ENCODE measurements around the gene CDC5L.
"Not testable (repeated sequence)": the region's sequence is repeated elsewhere in the genome, so short reads cannot be mapped to it uniquely, and the experiment has no call there.

Gene CDC5L

DNA sequence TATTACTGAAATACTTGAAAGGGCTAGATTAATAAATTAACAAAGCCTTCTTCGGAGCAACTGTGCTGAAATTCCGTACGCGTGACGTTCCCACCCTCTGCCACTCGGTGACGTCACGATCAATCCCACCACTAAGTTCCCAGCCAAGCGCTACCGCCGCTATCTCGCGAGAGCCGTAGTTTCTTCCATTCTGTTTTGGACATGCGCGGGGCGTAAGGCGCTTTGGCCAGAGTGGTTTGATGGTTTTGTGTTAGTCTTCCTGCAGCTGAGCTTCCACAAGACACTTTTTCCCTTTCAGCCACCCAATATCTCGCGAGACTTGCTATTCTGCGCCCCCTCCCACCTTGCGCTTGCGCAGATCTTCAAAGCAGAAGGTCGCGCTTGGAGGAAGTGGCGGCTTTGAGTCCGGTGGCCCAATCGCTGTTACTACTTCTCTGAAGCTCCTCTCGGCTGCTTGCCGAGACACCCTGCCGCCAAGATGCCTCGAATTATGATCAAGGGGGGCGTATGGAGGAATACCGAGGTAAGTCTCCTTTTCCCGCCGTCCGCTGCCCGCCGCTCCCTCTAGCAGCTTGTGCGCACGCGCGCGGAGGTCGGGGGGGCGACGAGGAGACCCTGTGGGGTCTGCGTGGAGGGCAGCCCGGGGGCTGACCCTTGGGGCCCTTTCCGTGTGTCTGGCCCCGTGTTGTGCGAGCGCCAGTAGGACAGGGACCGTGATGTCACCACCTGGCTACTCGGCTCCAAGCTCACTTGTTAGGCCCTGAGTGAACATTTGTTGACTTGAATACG is at the start of gene CDC5L:
CDC5L (plus strand) TSS at position 361 of the 789 bp plus-strand sequence; CDS start at position 479, 118 bp downstream.
- peak; percentile 93 for DNase-seq (ENCODE audit: low read depth)

DNA sequence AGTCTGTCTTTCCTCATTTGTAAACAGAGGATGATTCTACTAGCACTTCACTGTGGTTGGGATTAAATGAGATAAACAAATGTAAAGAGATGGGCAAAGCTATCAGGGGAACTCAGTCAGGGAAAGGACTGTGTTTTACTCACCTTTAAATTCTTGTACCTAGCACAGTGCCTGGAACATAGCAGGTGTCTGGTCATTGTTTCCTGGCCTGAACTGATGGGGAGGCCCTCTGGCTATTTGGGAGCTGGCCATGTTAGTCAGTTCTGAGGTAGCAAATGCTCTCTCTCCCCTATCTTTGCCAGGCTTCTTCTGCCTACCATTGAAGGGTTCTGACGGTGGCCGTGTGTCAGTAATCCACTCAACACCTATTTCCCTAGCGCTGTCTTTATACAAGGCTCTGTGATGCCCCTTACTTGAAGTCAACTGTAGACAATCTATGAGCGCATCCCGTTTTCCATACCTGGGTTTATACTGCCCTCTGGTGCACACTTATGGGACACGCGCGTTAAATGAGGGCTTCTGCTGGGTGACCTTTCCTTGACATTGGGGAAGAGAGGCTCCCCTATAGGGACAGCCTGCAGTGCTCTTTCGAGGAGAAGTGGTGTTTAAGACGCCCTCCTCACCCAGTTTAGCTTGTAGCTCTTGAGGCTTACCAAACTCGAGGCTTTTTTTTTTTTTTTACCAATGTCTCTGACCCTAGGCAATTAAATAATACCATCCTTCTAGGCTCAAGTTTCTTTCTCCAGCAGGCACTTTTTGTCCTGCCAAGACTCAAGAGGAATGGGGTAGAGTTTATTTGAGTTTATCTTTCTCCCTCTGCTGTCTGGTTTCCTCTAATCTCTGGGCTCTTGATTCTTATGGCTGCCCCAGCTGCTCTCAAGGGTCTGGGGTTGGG is 49.0 kb upstream of the CDC5L start:
- no peak for DNase-seq (ENCODE audit: low read depth)

DNA sequence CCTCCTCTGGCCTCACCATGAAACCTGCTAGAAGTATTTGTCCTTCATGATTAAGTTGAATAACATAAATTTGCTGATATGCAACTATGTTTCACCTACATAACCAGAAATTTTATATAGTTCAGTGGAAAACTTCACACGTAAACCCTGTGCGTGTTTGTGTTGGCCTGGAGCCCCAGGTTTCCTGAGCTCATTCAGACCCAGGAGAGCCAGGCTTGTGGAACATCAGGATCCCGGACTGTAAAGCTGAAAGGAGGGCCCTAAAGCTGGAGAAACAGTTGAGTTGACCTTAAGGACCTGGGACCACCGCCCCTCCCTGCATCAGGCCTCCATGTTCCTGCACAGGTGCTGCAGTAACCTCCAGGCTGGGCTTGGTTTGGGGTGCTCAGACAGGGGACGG is 48.2 kb upstream of the CDC5L start:
- DNase-seq (ENCODE audit: low read depth): no peak

DNA sequence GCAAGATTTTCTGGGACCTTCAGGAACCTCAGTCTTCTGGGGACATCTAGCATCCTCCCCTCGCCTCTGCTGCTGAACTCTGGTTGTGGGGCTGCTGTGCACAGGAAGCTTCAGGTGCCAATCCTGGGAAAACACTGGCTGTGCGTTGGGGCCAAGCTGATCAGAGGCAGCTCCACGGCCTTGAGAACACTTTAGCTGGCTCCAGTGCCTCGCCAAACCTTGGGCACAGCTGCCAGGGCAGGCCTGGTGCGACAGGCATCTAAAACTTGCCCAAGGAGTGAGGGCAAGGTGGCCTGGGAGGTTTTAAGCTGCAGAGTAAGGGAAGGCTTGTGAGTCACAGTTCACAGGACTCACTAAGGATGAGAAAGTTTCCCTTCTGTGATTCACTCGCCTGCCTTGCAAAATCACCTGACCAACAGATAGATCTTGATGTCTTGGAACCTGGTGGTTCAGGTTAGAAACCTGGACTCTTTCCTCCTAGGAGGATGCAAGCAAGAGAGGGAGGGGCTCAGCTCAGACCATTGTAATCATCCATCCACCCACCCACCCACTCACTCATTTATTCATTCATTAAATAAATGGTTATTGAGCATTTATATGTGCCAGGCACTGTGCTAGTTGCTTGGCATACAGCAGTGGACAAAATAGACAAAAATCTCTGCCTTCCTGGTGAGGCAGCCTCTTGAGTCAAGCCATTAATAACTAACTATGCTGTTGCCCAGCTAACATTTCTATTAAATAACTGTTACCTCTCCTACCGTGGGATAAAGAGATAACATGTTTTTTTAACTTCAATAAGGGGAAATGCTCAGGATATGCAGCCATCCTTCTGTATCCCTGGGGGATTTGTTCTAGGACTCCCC is 47.5 kb upstream of the CDC5L start:
- DNase-seq (ENCODE audit: low read depth): no peak

DNA sequence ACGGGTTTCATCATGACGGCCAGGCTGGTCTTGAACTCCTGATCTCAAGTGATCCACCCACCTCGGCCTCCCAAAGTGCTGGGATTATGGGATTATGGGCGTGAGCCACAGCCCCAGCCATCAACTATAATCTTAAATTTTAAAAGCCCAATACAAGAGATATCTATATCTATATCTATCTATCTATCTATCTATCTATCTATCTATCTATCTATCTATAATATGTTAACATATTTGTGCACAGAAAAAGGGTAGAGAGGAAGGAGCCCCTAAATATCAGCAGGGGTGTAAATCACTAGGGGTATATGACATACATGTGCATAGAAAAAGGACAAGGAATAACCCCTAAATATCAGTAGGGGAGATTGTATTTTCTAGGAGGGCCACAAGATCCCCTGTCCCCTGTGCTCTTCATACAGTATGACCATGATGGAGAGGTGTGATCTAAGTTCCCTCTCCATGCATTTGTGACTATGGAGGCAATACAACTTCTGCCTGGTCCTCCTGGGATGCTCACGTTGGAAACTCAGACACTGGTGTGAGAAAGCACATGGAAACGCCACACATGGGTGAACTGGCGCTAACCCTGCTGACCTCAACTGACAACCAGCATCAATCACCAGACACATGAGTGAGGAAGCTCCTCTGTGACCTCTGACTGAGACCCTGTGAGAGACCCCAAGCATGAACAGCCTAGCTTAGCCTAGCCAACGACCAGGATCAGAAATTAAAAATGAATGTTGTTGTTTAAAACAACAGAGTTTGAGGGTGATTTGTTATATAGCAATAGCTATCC is 46.2 kb upstream of the CDC5L start:
- no peak for DNase-seq (ENCODE audit: low read depth)

DNA sequence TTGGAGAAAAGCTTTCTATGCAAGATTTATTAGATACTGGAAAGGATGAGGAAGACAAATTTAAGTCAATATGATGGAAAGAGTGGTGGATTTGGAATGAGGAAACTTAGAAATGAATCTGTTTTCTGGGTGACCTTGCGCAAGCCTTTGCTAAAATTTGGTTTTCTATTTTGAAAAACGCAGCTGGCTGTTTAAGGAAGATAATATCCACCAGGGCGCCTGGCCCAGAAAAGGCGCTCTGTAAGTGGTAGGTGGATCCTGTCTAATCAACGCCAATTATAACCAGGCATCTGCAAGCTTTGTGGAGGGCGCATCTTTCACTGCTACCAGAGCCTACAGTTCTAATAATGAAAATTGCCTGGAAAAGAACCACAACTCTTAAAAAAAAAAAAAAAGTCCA is 45.5 kb upstream of the CDC5L start:
- no peak for DNase-seq (ENCODE audit: low read depth)

DNA sequence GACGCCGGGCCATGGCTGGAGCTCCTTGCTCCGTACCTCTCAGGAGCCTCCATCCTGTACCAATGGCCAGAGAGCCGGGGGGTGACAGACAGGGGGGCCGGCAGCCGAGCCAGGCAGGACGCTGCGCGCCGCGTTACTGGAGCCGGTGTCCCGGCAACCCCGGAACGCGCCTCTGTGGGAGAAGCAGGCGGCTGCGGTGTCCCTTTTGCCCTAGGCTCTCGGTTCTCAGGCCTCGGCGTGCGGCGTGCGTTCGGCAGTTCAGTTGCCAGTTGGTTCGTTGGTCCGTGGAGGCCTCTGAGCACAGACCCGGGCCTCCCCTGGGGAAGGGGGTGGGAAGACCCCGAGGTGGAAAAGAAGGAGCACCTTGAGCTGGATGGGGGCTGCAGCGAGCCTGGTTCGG is 45.0 kb upstream of the CDC5L start, which contains the start of gene SPATS1:
SPATS1 (plus strand) TSS at position 162 of the 400 bp plus-strand sequence. CDS start 446 bp downstream, outside the sequence.
- no peak for DNase-seq (ENCODE audit: low read depth)

DNA sequence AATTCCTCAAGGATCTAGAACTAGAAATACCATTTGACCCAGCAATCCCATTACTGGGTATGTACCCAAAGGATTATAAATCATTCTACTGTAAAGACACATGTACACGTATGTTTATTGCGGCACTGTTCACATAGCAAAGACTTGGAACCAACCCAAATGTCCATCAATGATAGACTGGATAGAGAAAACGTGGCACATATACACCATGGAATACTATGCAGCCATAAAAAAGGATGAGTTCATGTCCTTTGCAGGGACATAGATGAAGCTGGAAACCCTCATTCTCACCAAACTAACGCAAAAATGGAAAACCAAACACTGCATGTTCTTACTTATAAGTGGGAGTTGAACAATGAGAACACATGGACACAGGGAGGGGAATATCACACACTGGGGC is 40.7 kb upstream of the CDC5L start:
- DNase-seq (ENCODE audit: low read depth): not testable (repeated sequence)

DNA sequence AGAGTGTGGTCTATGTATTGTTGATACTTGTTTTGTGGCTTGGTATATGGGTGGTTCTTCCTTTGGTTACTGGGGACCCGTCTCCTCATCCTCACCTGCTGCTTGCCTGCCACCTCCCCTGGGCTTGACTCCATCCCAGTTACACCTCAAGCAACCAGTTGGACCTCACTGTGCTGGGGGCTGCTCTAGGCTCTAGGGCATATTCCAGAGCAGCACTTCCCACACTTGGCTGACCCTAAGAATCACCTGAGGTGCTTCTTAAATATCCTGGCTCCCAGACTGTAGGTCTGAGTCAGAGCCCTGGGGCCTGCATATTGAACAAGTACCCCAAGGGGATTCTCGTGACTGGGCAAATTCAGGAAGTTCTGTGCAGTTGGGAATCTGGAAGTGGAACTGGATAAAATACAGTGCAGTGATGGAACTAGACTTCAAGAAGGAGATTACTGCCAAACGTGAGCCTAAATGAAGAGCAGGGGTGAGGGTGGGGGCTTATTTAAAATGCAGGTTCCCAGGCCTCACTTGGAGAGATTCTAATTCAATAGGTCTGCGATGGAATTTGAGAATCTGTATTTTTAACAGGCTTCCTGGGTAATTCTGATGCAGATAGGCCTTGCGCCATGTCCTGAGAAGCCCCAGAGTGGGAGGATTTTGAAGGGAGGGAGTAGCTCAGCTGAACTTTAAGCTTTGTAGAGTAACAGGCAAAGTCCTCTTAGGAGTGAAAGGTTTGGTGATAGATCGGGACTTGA is 37.4 kb upstream of the CDC5L start:
- no peak for DNase-seq (ENCODE audit: low read depth)

DNA sequence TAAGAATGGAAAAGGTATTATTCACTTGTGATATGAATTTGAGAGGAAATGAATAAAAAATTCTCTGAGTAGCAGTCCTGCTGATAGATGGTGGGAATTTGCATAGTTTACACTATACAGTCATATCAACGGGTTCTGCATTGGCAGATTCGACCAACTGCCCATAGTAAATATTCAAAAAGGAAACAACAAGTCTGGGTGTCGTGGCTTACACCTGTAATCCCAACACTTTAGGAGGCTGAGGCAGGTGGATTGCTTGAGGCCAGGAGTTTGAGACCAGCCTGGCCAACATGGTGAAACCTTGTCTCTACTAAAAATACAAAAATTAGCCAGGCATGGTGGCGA is 36.9 kb upstream of the CDC5L start:
- not testable (repeated sequence) for DNase-seq (ENCODE audit: low read depth)

DNA sequence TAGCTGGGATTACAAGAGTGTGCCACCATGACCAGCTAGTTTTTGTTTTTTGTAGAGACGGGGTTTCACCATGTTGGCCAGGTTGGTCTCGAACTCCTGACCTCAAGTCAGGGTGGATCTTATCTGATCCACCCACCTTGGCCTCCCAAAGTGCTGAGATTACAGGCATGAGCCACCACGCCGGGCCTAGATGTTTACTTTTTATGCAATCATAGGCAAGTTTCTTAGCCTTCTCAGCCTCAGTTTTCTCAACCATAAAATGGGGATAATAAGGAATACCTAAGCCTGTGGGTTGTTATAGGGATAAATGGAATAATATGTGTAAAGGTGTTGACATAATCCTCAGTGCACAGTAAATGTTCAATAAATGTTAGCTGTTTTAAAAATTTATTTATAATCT is 35.2 kb upstream of the CDC5L start:
- DNase-seq (ENCODE audit: low read depth): no peak

DNA sequence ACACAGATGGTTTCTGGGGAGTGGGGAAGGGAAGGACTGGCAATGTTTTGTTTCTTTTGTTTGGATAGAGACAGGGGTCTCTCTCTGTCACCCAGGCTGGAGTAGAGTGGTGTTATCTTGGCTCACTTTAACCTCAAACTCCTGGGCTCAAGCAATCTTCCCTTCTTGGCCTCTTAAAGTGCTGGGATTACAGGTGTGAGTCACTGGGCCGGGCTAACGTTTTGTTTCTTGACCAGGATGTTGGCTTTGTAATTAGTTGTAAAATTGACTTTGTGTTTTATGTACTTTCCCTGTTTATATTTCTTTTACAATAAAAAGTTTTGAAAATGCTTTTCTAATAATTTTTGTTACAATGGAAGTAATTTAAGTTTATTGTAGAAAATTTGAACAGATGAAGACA is 34.2 kb upstream of the CDC5L start:
- no peak for DNase-seq (ENCODE audit: low read depth)

DNA sequence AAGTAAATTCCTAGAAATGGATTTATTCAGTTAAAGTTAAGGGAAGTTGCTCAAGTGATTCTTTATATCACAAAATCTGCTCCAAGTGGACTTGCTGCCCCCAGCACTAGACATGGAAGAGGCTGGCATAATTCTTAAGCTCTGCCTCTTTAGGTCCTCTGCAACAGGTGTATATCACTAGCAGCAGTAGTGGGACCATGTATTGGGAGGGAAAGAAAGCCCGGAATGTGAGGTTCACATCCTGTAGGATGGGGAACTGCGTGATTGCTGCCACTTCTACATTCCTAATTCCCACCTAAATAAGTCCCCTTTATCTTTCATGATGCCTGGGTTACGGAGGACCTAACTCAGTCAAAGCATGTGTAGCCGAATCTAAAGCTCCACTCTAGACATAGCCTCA is 31.9 kb upstream of the CDC5L start:
- DNase-seq (ENCODE audit: low read depth): no peak

DNA sequence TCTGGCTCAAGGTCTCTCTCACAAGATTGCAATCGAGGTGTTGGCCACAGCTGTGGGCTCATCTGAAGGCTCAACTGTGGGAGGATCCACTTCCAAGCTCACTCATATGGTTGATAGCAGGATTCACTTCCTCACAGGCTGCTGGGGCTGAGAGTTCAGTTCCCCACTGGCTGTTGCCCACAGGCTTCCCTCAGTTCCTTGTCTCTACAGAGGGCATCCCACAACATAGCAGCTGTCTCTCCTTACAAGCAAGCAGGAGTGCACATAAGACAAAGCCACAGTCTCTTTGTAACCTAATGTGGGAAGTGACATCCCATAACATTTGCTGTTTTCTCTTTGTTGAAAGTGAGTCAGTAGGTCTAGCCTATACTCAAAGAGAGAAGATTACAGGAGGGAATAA is 31.0 kb upstream of the CDC5L start:
- DNase-seq (ENCODE audit: low read depth): no peak

DNA sequence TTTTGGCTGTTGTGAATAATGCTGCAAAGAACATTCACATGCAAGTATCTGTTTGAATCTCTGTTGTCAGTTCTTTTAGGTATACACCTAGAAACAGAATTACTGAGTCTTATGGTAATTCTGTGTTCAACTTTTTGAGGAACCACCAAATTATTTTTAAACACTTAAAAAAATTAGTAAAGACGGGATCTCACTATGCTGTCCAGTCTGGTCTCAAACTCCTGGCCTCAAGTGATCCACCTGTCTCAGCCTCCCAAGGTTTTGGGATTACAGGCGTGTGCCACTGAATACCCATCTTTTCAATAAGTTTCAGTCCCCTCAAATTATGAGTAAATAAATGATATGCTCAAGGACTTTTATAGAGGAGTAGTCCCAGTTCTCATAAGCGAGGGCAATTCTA is 27.5 kb upstream of the CDC5L start:
- DNase-seq (ENCODE audit: low read depth): no peak

DNA sequence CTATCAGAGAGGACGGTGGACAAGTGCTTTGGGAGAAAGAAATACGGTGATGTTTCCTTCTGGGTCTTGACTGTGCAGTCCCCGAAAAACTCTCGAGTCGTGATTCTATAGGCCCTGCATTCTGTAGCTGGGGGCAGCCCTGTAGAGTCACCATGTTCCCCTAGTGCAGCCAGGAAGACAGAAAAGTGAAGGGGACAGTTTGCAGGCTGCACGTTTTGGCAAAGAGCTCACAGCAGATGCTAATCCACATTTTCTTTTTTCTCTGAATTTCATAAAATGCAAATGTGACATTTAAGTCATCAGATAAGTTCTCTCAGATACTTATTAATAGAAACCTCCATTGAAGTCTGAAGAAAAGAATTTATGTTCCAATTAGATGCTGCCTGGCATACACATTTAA is 25.6 kb upstream of the CDC5L start:
- no peak for DNase-seq (ENCODE audit: low read depth)

DNA sequence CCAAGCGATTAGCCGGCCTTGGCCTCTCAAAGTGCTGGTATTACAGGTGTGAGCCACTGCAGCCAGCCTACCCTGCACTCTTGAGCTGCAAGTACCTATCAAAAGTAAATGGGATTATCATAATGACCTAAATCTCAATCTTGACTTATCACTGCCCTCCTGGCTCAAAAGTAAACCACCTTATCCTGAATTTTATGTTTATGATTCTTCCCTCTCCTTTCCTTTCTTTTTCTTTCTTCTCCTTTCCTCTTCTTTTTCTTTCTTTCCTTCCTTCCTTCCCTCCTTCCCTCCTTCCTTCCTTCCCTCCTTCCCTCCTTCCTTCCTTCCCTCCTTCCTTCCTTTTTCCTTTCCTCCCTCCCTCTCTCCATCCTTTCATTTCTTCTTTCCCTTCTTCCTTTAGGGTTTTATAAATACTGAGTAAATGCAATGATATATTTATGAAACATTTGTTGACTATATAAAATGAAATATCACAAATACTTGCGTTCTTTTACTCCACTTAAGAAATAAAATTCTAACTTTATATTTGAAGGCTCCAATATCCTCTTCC is 24.1 kb upstream of the CDC5L start:
- no peak for DNase-seq (ENCODE audit: low read depth)

DNA sequence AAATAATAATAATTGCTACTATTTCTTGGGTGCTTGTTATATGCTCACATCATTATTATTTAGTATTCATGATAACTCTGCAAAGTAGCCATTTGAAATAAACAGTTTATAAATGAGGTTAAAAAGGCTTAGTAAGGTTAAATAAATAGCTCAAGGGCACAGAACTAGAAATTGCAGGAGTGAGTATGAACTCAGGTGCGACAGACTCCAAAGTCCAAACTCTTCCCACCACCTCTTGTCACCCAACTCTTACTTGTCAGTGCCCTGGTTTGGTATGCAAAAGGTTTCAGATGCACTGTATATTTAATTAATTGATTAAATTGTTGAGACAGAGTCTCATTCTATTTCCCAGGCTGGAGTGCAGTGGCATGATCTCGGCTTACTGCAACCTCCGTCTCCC is 20.7 kb upstream of the CDC5L start:
- no peak for DNase-seq (ENCODE audit: low read depth)

DNA sequence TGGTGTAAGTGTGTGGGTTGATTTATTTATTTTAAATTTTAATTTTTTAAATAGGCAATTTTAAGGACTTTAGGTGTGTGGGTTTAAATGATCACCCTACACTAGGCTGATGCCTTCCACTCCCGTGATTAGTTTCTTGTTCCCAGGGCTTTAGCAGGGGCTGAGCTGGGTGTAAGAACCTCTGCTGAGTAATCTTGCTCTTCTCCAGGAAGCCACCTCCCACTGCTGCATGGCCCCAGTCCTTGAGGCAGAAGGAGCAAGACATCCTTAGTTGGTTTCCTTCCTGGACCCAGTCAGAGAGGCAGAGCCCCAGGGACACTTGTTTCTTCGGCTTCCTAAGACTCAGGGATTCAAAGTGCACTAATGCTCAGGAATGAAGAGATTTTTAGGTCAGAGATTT is 19.8 kb upstream of the CDC5L start:
- no peak for DNase-seq (ENCODE audit: low read depth)

DNA sequence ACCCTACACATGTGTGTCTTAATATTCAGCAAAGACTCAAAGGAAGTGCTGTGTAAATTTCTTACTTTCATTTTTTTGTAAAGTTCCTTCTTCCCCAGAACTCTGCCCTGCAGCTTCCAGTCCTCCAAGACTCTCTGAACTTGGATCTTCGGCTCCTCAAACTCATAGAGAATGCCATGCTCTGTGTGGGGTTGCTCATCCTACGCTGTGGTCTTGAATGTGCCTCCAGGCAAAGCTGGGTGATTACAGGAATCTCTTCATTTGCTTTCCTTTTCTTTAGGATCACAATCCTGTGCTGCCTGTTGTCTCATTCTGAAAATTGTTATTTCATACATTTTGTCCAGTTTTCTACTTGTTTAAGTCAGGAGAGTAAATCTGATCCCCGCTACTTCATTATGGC is 14.5 kb upstream of the CDC5L start:
- DNase-seq (ENCODE audit: low read depth): no peak

All from GM04503 (cell line).